Mucosa of descending colon (tissue), 3 donors: ENCODE measurements around the gene HDDC3. TPM values are rescaled to one million over a fixed set of nuclear protein-coding genes. Genes with fewer than 3 reads are reported as not detected.

Experiments
- ATAC-seq: fragments of 200-7000 bp; cut with Tn5 transposase; one replicate; pipeline ENCODE4 v1.9.1; 2020; ENCODE audit warnings: mild to moderate bottlenecking, moderate library complexity
- DNase-seq, 3 donors: peaks; one replicate each; pipeline ENCODE4 v3.0.0-alpha.2; 2020
- H3K36me3 ChIP-seq: fragments of 200-600 bp; one replicate; pipeline ENCODE4 v1.8.0; 2021; ENCODE audit warnings: low read depth, mild to moderate bottlenecking
- H3K4me1 ChIP-seq: fragments of 200-600 bp; one replicate; pipeline ENCODE4 v1.8.0; 2021; ENCODE audit warnings: low read depth, mild to moderate bottlenecking
- H3K4me3 ChIP-seq: fragments of 200-600 bp; one replicate; pipeline ENCODE4 v1.8.0; 2021; ENCODE audit warnings: mild to moderate bottlenecking
- H3K9me3 ChIP-seq: fragments of 200-600 bp; one replicate; pipeline ENCODE4 v1.8.0; 2021; ENCODE audit warnings: mild to moderate bottlenecking
- intact Hi-C, 2 donors: fragments of 100-400 bp; cut with DNase I in 1 of 2; cut with micrococcal nuclease in 1 of 2; formaldehyde crosslinking; loops; one replicate each; pipeline versions ENCODE4 v1.11.0 to v1.11.1; 2022; cut with DNase I, micrococcal nuclease
- total RNA-seq, 3 donors: library from RNA; stranded (reverse); fragmentation: NEBNext Ultra II Directional in 2 of 3; extraction: Animal tissue kit (Norgen Biotek cat#: 25700) in 2 of 3; gene quantifications; one replicate each; pipeline versions ENCODE4 v1.2.1 to v1.2.4, GENCODE V29; 2021 to 2023
- TF ChIP-seq, protein P1 (sequence below): fragments of 200-600 bp; IDR thresholded peaks from one replicate; pipeline ENCODE4 v1.8.0; 2022; ENCODE audit warnings: antibody characterized with exemption, mild to moderate bottlenecking
- donor health status: DM: no; HTN: no; CAD: no; lungs with moderate emphysema.
- donor health status: DM: no; HTN: no; CAD: no.
- donor health status: DM: no; HTN: yes; CAD: no.

The HDDC3 gene
- total RNA-seq, 3 donors from 2014 or later = 10.7 to 23.4 (median 15.4) TPM

DNA sequence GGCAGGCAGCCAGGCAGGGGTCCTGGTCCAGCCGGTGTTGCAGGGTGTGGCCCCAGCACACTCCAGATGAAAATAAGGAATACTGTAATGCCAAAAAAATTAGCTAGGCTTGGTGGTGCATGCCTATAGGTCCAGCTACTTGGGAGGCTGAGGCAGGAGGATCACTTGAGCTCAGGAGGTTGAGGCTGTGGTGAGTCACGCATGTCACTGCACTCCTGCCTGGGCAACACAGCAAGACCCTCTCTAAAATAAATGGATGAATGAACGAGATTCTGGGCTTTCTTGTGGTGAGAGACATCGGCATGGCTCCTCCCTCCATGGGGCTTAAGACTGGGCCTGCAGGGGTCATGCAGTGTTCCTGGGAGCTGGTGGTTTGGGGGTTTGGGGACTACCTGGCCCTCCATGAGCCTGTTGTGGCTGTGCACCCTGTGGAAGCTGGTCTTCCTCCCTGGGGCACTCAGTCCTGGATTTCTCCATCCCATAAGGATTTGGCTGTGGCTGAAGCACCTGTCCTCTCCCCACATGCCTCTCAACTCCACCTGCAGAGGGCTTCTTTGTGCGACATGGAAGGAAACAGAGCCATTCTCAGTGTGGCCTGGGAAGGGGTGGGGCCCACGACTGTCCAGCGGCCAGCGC is 14.7 kb upstream of the HDDC3 start:
- ATAC-seq = no peak
- DNase-seq = no peak
- Histone ChIP-seq H3K9me3 (no peaks in the 10 kb centered on the region), H3K4me1 (peaks cover 3% of the 10 kb centered on the region), H3K36me3 (no peaks in the 10 kb centered on the region), H3K4me3 (no peak overlapping the region)
- TF ChIP-seq, protein P1, sequence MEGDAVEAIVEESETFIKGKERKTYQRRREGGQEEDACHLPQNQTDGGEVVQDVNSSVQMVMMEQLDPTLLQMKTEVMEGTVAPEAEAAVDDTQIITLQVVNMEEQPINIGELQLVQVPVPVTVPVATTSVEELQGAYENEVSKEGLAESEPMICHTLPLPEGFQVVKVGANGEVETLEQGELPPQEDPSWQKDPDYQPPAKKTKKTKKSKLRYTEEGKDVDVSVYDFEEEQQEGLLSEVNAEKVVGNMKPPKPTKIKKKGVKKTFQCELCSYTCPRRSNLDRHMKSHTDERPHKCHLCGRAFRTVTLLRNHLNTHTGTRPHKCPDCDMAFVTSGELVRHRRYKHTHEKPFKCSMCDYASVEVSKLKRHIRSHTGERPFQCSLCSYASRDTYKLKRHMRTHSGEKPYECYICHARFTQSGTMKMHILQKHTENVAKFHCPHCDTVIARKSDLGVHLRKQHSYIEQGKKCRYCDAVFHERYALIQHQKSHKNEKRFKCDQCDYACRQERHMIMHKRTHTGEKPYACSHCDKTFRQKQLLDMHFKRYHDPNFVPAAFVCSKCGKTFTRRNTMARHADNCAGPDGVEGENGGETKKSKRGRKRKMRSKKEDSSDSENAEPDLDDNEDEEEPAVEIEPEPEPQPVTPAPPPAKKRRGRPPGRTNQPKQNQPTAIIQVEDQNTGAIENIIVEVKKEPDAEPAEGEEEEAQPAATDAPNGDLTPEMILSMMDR = no peak
- intact Hi-C loops = no loop called here

DNA sequence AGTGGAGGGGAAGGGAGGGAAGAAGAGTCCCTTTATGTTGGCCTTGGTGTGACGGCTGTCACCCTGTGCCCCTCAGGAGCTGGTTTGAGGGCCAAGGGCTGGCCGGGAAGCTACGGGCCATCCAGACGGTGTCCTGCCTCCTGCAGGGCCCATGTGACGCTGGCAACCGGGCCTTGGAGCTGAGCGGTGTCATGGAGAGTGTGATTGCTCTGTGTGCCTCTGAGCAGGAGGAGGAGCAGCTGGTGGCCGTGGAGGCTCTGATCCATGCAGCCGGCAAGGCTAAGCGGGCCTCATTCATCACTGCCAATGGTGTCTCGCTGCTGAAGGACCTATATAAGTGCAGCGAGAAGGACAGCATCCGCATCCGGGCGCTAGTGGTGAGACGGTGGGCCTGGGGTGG is 14.2 kb upstream of the HDDC3 start:
- ATAC-seq = no peak
- no peak for DNase-seq
- Histone ChIP-seq H3K4me1 (peaks cover 3% of the 10 kb centered on the region), H3K4me3 (no peak overlapping the region), H3K36me3 (no peaks in the 10 kb centered on the region), H3K9me3 (no peaks in the 10 kb centered on the region)
- TF ChIP-seq, protein P1 = no peak
- intact Hi-C loops = no loop called here

DNA sequence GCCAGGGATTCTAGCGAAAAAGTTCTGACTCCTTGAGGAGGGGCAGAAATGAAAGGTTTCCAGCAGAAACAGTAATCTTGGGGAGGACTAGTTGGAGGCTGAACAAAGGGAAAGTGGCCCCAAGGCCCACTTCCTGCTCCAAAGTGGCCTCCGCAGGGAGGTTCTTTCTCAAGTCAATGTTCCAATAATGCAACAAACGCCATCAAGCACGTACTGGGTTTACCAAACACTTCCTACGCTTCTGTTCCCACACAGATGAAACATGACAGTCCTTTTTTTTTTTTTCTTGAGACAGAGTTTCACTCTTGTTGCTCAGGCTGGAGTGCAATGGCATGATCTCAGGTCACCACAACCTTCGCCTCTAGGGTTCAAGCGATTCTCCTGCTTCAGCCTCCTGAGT is 12.7 kb upstream of the HDDC3 start:
- Histone ChIP-seq H3K9me3 (no peaks in the 10 kb centered on the region), H3K4me1 (peaks cover 3% of the 10 kb centered on the region), H3K4me3 (no peak overlapping the region), H3K36me3 (peaks cover 6% of the 10 kb centered on the region)
- no peak for ATAC-seq
- intact Hi-C loops = no loop called here
- DNase-seq = no peak
- TF ChIP-seq, protein P1 = no peak

DNA sequence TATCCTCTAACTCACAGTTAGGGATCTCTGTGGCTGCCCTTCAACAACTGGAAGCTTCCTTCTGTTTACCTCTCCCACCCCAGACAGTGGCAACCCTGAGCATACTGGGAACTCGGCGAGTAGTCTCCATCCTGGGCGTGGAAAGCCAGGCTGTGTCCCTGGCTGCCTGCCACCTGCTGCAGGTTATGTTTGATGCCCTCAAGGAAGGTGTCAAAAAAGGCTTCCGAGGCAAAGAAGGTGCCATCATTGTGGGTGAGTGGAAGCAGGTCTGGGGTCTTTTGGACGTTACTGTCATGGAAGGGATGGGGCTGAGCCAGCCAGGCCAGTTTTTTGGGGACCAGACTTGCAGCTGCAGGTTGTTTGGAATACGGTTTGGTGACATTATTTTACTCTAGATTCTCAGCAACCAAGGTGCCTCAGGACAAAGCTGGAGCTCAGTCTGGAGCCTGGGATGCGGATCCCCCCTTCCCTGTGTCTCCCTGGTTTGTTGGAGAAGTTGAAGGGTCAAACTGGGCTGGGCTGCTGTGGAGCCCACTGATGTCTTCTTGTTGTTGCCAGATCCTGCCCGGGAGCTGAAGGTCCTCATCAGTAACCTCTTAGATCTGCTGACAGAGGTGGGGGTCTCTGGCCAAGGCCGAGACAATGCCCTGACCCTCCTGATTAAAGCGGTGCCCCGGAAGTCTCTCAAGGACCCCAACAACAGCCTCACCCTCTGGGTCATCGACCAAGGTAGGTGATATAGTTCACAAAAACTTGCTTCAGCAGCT is 10.2 kb upstream of the HDDC3 start:
- TF ChIP-seq, protein P1 = no peak
- DNase-seq = peak in 1 of 3 donors; percentile 15
- H3K36me3 ChIP-seq = peaks cover 6% of the 10 kb centered on the region
- no peak overlapping the region for H3K4me3 ChIP-seq
- no peak for ATAC-seq
- intact Hi-C loops = no loop called here
- H3K4me1 ChIP-seq = no peaks in the 10 kb centered on the region
- no peaks in the 10 kb centered on the region for H3K9me3 ChIP-seq

DNA sequence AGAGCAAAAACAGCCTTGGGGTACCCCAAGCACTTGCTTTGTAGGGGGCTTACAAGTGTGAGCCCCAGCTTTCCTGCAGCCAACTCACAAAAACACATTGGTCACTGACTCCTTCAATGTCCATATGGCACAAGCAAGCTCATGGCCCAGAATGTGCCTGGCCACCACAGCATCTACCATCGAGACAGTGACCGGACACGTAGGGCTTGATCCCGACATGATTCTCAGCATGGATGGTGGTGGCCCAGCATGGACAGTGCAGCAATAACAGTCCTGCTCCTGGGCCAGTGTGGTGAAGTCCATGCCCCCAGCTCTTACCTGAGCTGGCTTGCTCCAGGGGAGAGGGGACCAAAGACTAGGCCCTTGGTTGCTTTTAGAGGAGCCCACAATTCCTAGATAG is 8.7 kb upstream of the HDDC3 start:
- H3K36me3 ChIP-seq = peaks cover 6% of the 10 kb centered on the region
- H3K9me3 ChIP-seq = no peaks in the 10 kb centered on the region
- ATAC-seq (no peak), DNase-seq (peak in 2 of 3 donors; percentile 12 to 19)
- intact Hi-C loops = no loop called here
- H3K4me1 ChIP-seq = peaks cover 5% of the 10 kb centered on the region
- TF ChIP-seq, protein P1 = no peak
- H3K4me3 ChIP-seq = no peak overlapping the region
